ENCODE results near the gene TRIM62. TPM values are rescaled to one million over a fixed set of nuclear protein-coding genes. Genes with fewer than 3 reads are reported as not detected.

The TRIM62 gene
- total RNA-seq, 1 donor from 2014 or later = 10.8 TPM

DNA sequence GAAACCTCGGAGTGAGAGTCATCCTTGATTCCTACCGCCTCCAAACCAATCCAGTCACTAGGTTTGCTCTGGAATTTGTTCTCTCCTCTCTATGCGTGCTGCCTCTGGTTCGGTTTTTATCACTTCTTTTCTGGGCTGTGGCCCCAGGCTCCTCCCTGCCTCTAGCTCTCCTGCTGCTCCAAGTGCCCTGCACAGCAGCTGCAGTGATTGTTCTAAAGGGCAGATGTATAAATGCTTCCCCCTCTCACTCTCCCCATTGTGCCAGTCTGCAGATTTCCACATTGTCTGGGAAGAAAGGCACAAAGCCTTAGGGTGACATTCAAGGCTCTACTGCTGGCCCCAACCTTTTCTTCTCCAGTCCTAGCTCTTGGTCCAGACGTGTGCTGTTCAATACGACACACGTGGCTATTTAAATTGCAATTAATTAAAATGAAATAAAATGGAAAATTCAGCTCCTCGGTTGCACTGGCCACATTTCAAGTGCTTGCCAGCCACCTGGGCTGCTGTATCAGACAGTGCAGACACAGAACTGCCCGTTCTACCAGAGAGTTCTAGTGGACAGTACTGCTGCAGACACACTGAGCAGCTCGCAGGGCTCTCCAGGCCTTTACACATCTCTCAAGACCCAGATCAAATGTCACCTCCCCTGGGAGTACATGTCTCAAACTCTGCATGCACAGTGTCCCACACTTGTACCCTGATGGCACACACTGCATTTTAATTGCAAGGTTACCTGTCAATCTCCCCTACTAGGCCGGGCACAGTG lies 12.4 kb downstream of the TRIM62 start:
- H3K9ac ChIP-seq (ENCODE audit: low read length) = no peak overlapping the region
- H3K36me3 ChIP-seq (ENCODE audit: insufficient read depth, low read length) = no peaks in the 10 kb centered on the region
- Mint-ChIP-seq H3K4me3 (ENCODE audit: unreplicated experiment) (no peak overlapping the region), H3K27me3 (ENCODE audit: low read depth, unreplicated experiment) (no peaks in the 10 kb centered on the region), H3K27ac (ENCODE audit: unreplicated experiment) (no peak overlapping the region), H3K9me3 (ENCODE audit: unreplicated experiment) (peaks cover 5% of the 10 kb centered on the region), H3K4me1 (ENCODE audit: low read depth, unreplicated experiment) (peaks cover 4% of the 10 kb centered on the region), H3K36me3 (ENCODE audit: low read depth, unreplicated experiment) (peaks cover 26% of the 10 kb centered on the region)
- H2AFZ ChIP-seq (ENCODE audit: low read depth, low read length) = no peak overlapping the region
- DNase-seq (ENCODE audit: low read depth) (peak; percentile 40), FAIRE-seq (no peak)
- no peak overlapping the region for H3K4me2 ChIP-seq (ENCODE audit: low read length)
- H3K4me1 ChIP-seq (ENCODE audit: insufficient read depth, low read length) = peaks cover 27% of the 10 kb centered on the region
- H3K9me3 ChIP-seq (ENCODE audit: insufficient read depth, low read depth, low read length) = no peaks in the 10 kb centered on the region
- no peaks in the 10 kb centered on the region for H3K27me3 ChIP-seq (ENCODE audit: insufficient read depth, low read length)
- H3K27ac ChIP-seq (ENCODE audit: low read depth, low read length) = no peak overlapping the region
- H3K4me3 ChIP-seq (ENCODE audit: insufficient read depth, low read depth, low read length) = no peak overlapping the region
- H4K20me1 ChIP-seq (ENCODE audit: insufficient read depth, low read length) = no peaks in the 10 kb centered on the region
- TF ChIP-seq, protein P1, sequence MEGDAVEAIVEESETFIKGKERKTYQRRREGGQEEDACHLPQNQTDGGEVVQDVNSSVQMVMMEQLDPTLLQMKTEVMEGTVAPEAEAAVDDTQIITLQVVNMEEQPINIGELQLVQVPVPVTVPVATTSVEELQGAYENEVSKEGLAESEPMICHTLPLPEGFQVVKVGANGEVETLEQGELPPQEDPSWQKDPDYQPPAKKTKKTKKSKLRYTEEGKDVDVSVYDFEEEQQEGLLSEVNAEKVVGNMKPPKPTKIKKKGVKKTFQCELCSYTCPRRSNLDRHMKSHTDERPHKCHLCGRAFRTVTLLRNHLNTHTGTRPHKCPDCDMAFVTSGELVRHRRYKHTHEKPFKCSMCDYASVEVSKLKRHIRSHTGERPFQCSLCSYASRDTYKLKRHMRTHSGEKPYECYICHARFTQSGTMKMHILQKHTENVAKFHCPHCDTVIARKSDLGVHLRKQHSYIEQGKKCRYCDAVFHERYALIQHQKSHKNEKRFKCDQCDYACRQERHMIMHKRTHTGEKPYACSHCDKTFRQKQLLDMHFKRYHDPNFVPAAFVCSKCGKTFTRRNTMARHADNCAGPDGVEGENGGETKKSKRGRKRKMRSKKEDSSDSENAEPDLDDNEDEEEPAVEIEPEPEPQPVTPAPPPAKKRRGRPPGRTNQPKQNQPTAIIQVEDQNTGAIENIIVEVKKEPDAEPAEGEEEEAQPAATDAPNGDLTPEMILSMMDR (IDR thresholded peaks at IDR 0.05; ENCODE audit: insufficient read depth, low read depth, low read length) = no peak
- TF ChIP-seq EZH2 (IDR thresholded peaks at IDR 0.05; ENCODE audit: insufficient read depth, low read length) = no peak
- H3K79me2 ChIP-seq (ENCODE audit: insufficient read depth, low read length) = peaks cover 7% of the 10 kb centered on the region

DNA sequence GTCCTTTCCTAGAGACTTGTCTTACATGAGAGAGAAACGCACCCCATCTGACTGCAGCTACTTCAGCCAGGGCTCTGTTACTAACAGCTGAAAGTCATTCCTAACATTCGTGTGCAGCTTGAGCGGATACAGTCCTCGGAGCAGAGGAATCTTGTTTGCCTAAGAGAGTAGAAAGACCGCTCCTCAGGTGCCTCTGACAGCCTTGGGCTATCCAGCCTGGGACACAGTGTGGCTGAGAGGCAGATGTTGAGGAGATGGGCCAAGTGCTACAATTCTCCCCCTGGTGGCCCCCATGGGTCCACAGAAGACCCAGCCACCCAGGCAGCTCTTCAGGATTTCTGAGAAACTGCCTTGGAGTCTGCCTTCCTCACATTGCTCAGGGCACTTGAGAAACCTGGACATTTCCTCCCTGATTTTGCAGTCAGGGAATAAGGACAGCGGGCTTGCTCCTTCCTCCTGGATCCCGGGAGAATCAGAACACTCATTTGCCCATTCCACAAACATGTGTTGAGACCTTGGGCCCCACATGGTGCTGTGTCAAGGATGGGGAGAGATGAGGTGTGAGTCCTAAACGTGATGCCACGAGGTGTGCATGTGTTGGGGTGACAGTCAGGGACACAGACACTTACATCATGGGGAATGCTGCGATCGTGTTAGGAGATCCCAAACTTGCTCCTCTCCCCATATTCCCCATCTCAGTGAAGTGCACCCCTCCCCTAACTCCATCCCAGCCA lies 13.1 kb downstream of the TRIM62 start:
- no peak overlapping the region for H3K4me3 Mint-ChIP-seq (ENCODE audit: unreplicated experiment)
- H3K36me3 Mint-ChIP-seq (ENCODE audit: low read depth, unreplicated experiment) = peaks cover 26% of the 10 kb centered on the region
- Histone ChIP-seq H3K36me3 (ENCODE audit: insufficient read depth, low read length) (no peaks in the 10 kb centered on the region), H2AFZ (ENCODE audit: low read depth, low read length) (no peak overlapping the region), H3K27me3 (ENCODE audit: insufficient read depth, low read length) (no peaks in the 10 kb centered on the region), H3K9ac (ENCODE audit: low read length) (no peak overlapping the region), H3K27ac (ENCODE audit: low read depth, low read length) (no peak overlapping the region), H3K79me2 (ENCODE audit: insufficient read depth, low read length) (peaks cover 7% of the 10 kb centered on the region), H3K4me1 (ENCODE audit: insufficient read depth, low read length) (peaks cover 34% of the 10 kb centered on the region), H3K4me2 (ENCODE audit: low read length) (no peak overlapping the region), H4K20me1 (ENCODE audit: insufficient read depth, low read length) (no peaks in the 10 kb centered on the region), H3K9me3 (ENCODE audit: insufficient read depth, low read depth, low read length) (no peaks in the 10 kb centered on the region), H3K4me3 (ENCODE audit: insufficient read depth, low read depth, low read length) (no peak overlapping the region)
- TF ChIP-seq EZH2 (IDR thresholded peaks at IDR 0.05; ENCODE audit: insufficient read depth, low read length) = no peak
- TF ChIP-seq, protein P1 (IDR thresholded peaks at IDR 0.05; ENCODE audit: insufficient read depth, low read depth, low read length) = no peak
- H3K4me1 Mint-ChIP-seq (ENCODE audit: low read depth, unreplicated experiment) = peaks cover 11% of the 10 kb centered on the region
- H3K27me3 Mint-ChIP-seq (ENCODE audit: low read depth, unreplicated experiment) = no peaks in the 10 kb centered on the region
- peaks cover 5% of the 10 kb centered on the region for H3K9me3 Mint-ChIP-seq (ENCODE audit: unreplicated experiment)
- H3K27ac Mint-ChIP-seq (ENCODE audit: unreplicated experiment) = no peak overlapping the region
- FAIRE-seq = no peak
- DNase-seq (ENCODE audit: low read depth) = no peak

Data from astrocyte (in vitro differentiated cells and primary cell).